Loucy (cell line): Measurements from ENCODE around the gene SPIRE2.

Experiments used
- H2AFZ ChIP-seq: fragments of 200-600 bp; sonication (generic); 2 replicates; pipeline ENCODE4 v1.6.0; 2016; ENCODE audit warnings: antibody characterized with exemption, mild to moderate bottlenecking, low read length, moderate library complexity
- H3F3A ChIP-seq: fragments of 200-600 bp; 2 replicates; pipeline ENCODE4 v1.6.0; 2016; ENCODE audit warnings: antibody characterized with exemption, low read depth, mild to moderate bottlenecking
- H3K27me3 ChIP-seq: fragments of 200-600 bp; sonication (generic); 2 replicates; pipeline ENCODE4 v1.6.1; 2014; ENCODE audit warnings: low read length, mild to moderate bottlenecking; ENCODE audit not compliant: insufficient read depth, poor library complexity, severe bottlenecking
- H3K36me3 ChIP-seq: fragments of 200-600 bp; sonication (generic); 2 replicates; pipeline ENCODE4 v1.6.1; 2016; ENCODE audit warnings: low read length; ENCODE audit not compliant: insufficient read depth
- H3K4me1 ChIP-seq: fragments of 200-600 bp; sonication (generic); 2 replicates; pipeline ENCODE4 v1.5.1; 2014; ENCODE audit warnings: low read length, mild to moderate bottlenecking; ENCODE audit not compliant: insufficient read depth, poor library complexity, severe bottlenecking
- H3K4me2 ChIP-seq: fragments of 200-600 bp; sonication (generic); 2 replicates; pipeline ENCODE4 v1.6.0; 2014; ENCODE audit warnings: antibody characterized with exemption, low read length, low read depth, mild to moderate bottlenecking; ENCODE audit not compliant: poor library complexity, severe bottlenecking
- H3K4me3 ChIP-seq: fragments of 200-600 bp; sonication (generic); 2 replicates; pipeline ENCODE4 v1.5.1; 2014; ENCODE audit warnings: low read length, mild to moderate bottlenecking, mixed read lengths; ENCODE audit not compliant: poor library complexity, severe bottlenecking
- H3K79me2 ChIP-seq: fragments of 200-600 bp; sonication (generic); 2 replicates; pipeline ENCODE4 v1.6.1; 2014; ENCODE audit warnings: low read length; ENCODE audit not compliant: insufficient read depth
- H3K9ac ChIP-seq: fragments of 200-600 bp; sonication (generic); 2 replicates; pipeline ENCODE4 v1.6.0; 2014; ENCODE audit warnings: mild to moderate bottlenecking, low read depth, low read length, moderate library complexity; ENCODE audit not compliant: poor library complexity, severe bottlenecking
- H3K9me2 ChIP-seq: fragments of 200-600 bp; sonication (generic); replicated peaks from 2 replicates; pipeline ENCODE4 v1.6.1; 2016; ENCODE audit warnings: low read depth, low read length, mixed read lengths
- H3K9me3 ChIP-seq: fragments of 200-600 bp; sonication (generic); 2 replicates; pipeline ENCODE4 v1.6.1; 2014; ENCODE audit warnings: mild to moderate bottlenecking, antibody characterized with exemption, low read length, low read depth; ENCODE audit not compliant: insufficient read depth
- H4K20me1 ChIP-seq: fragments of 200-600 bp; sonication (generic); 2 replicates; pipeline ENCODE4 v1.6.0; 2014; ENCODE audit warnings: antibody characterized with exemption, low read length, mild to moderate bottlenecking; ENCODE audit not compliant: insufficient read depth, poor library complexity, severe bottlenecking
- CTCF ChIP-seq: fragments of 200-600 bp; sonication (generic); conservative IDR thresholded peaks from 2 replicates; pipeline ENCODE4 v1.5.1; 2014; ENCODE audit warnings: mild to moderate bottlenecking, antibody characterized with exemption, low read length
- EZH2phosphoT487 ChIP-seq: fragments of 200-600 bp; IDR thresholded peaks from 2 replicates; pipeline ENCODE4 v1.6.1; 2018; ENCODE audit warnings: antibody characterized with exemption, mild to moderate bottlenecking, moderate library complexity, borderline replicate concordance

Gene SPIRE2

GRCh38 chr16:89843409-89844350 lies 15.4 kb downstream of the SPIRE2 start:
- Histone ChIP-seq H3K9ac (no peak overlapping the region), H4K20me1 (no peaks in the 10 kb centered on the region), H3K36me3 (no peaks in the 10 kb centered on the region), H3K4me1 (no peaks in the 10 kb centered on the region), H3K4me2 (no peak overlapping the region), H2AFZ (no peak overlapping the region), H3K27me3 (no peaks in the 10 kb centered on the region), H3K4me3 (no peak overlapping the region), H3K9me3 (no peaks in the 10 kb centered on the region), H3F3A (no peaks in the 10 kb centered on the region), H3K79me2 (no peaks in the 10 kb centered on the region), H3K9me2 (no peaks in the 10 kb centered on the region)
- TF ChIP-seq CTCF (no peak), EZH2phosphoT487 (no peak)

- no peaks in the 10 kb centered on the region for H3K27me3 ChIP-seq
- H3K9ac ChIP-seq, result no peak overlapping the region
- H4K20me1 ChIP-seq, result no peaks in the 10 kb centered on the region
- peak overlapping the region; percentile 13 for H3K4me2 ChIP-seq
- TF ChIP-seq CTCF (no peak), EZH2phosphoT487 (no peak)
- no peak overlapping the region for H2AFZ ChIP-seq
- no peaks in the 10 kb centered on the region for H3K9me2 ChIP-seq
- no peaks in the 10 kb centered on the region for H3K4me1 ChIP-seq
- H3F3A ChIP-seq, result no peaks in the 10 kb centered on the region
- H3K36me3 ChIP-seq, result no peaks in the 10 kb centered on the region
- H3K79me2 ChIP-seq, result no peaks in the 10 kb centered on the region
- H3K9me3 ChIP-seq, result no peaks in the 10 kb centered on the region
- no peak overlapping the region for H3K4me3 ChIP-seq
These were observed 16.6 kb downstream of the SPIRE2 start for GRCh38 chr16:89844739-89845339.

GRCh38 chr16:89845417-89845816 lies 17.1 kb downstream of the SPIRE2 start:
- Histone ChIP-seq H3K27me3 (no peaks in the 10 kb centered on the region), H3K4me3 (no peak overlapping the region), H3K9me3 (no peaks in the 10 kb centered on the region), H3K9me2 (no peaks in the 10 kb centered on the region), H3K9ac (no peak overlapping the region), H3F3A (no peaks in the 10 kb centered on the region), H3K79me2 (no peaks in the 10 kb centered on the region), H4K20me1 (no peaks in the 10 kb centered on the region), H3K4me2 (peak overlapping the region; percentile 13), H3K4me1 (no peaks in the 10 kb centered on the region), H3K36me3 (no peaks in the 10 kb centered on the region), H2AFZ (peak overlapping the region; percentile 43; the same call in 1 of the 2 replicates)
- no peak for TF ChIP-seq EZH2phosphoT487
- TF ChIP-seq CTCF, result no peak
